ENCODE results near the gene LCE1A.

- TF ChIP-seq SETDB1 (IDR thresholded peaks at IDR 0.05; ENCODE audit: insufficient read length, low read length) (no peak), ZNF114 (tag by site-specific recombination; IDR thresholded peaks at IDR 0.05) (no peak), CTCF (tag by site-specific recombination; IDR thresholded peaks at IDR 0.05) (no peak), ZNF544 (tag by site-specific recombination; IDR thresholded peaks at IDR 0.05) (no peak), ZNF184 (tag by site-specific recombination; IDR thresholded peaks at IDR 0.05) (no peak), ZNF561 (tag by site-specific recombination; IDR thresholded peaks at IDR 0.05; ENCODE audit: borderline replicate concordance) (no peak), PBX3 (CRISPR knock-in tag; IDR thresholded peaks at IDR 0.05) (no peak)
Measured at GRCh38 chr1:152860129-152860528, 32.9 kb downstream of the LCE1A start.
